ENCODE measurements around the gene GRHL1. TPM values are rescaled to one million over a fixed set of nuclear protein-coding genes. Genes with fewer than 3 reads are reported as not detected.

The GRHL1 gene
- polyA plus RNA-seq, 1 of the 3 experiments (the other 2 are of a cell fraction): 1.0 TPM

DNA sequence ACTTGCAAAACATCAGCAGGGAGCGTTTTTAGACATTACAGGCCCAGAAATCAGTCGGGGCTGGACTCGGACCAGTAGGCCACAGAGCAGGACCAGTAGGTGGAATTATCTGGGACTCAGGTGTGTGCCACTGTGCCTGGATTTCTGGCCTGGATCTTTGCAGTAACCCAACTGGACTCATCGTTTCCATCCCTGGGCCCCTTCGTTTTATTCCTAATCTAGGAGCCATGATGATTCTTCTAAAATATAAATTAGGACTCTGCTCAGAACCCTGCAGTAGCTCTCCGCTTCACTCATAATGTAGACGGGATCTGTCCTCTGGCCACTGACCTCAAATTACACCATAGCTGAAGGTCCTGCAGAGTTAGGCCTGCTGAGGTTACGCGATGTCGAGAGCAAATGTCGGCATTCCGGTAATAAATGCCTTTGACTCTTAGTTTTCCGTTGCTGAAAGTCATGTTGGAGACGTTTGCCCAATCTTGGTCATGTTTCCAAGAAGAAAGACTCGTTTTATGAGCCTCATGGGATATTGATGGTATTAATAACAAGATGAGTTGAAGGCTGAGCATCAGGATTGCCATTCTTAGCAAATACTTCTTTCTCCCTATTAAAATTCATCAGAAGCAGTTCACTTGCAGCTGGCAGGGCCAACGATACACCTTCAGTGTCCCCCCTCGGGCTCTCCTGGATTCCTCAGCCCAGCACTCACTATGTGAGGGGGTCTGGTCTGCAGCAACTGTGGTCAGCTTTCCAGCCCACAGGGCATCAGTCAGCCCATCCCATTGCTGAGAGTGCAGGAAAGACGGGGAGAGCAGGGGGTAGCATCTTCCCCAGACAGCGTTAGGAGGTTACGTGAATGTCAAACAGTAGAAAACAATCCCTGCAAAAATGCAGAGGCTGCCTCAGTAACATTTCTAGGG is 52.0 kb downstream of the GRHL1 start:
- peaks cover 0 to 53% of the 10 kb centered on the region in 2 experiments; a peak in 2 of 4 replicates for H3K4me1 ChIP-seq (ENCODE audit: control insufficient read depth in 1 of 2, insufficient read depth in 2 of 2, low read depth in 1 of 2, low read length in 1 of 2)
- no peaks in the 10 kb centered on the region for H3K27me3 ChIP-seq (ENCODE audit: insufficient read depth)
- no peak overlapping the region for H3K9ac ChIP-seq
- H3K4me2 ChIP-seq: no peak overlapping the region
- H3K36me3 ChIP-seq (replicated peaks in 1 of 2; ENCODE audit: control insufficient read depth in 1 of 2, insufficient read depth in 2 of 2, low read length in 1 of 2): peaks cover 0 to 7% of the 10 kb centered on the region in 2 experiments
- no peaks in the 10 kb centered on the region for H4K20me1 ChIP-seq (ENCODE audit: insufficient read depth)
- TF ChIP-seq ELF1 (IDR thresholded peaks at IDR 0.05): no peak
- no peak for TF ChIP-seq SMC3 (IDR thresholded peaks at IDR 0.05; ENCODE audit: low read depth, low read length)
- TF ChIP-seq RAD21 (IDR thresholded peaks at IDR 0.05; ENCODE audit: low read length): no peak
- no peak overlapping the region for H3K4me3 ChIP-seq (ENCODE audit: low read depth in 2 of 2, low read length in 1 of 2)
- H3K27ac ChIP-seq (ENCODE audit: low read depth in 2 of 2, low read length in 1 of 2): peak overlapping the region in 1 of 2 experiments; percentile 84; a peak in 2 of 4 replicates
- H3K79me2 ChIP-seq (ENCODE audit: insufficient read depth): no peaks in the 10 kb centered on the region
- no peak for DNase-seq
- POLR2A ChIA-PET: no interaction called here
- H3K9me3 ChIP-seq: no peaks in the 10 kb centered on the region
- 85% methylated on average over 20 of the region's 20 CpGs for WGBS (ENCODE audit: low lambda C conversion rate)
- H3K9me2 ChIP-seq: no peaks in the 10 kb centered on the region
- peaks cover 5% of the 10 kb centered on the region for H3F3A ChIP-seq (replicated peaks; ENCODE audit: insufficient read depth)
- CTCF ChIA-PET: interaction anchor here (1.4 to 2.8 kb wide), 5 partner anchors 14 to 190 kb away, joined by 3 to 21 read pairs (median 4); no protein-coding TSS in a partner anchor
- H2AFZ ChIP-seq (ENCODE audit: low read depth): no peak overlapping the region

DNA sequence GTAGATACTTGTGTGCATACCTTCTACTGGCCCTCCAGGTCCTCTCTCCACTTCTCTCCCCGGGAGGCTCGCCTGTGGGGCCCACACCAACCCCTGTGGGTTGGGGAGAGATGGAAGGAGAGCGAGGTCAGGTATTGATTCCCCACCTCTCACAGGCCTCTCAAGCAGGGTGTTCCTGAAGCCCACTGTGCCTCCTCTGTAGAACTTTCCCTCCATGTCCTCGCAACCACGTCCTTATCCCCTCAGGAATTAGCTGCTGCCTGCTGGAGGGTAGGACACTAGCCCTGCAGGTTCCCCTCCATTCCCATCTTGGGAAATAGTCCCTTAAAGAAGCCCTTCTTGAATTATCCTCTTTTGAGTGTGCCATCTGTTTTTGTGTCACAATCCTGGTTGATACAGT is 52.9 kb downstream of the GRHL1 start:
- no peak for DNase-seq
- TF ChIP-seq YY1 (IDR thresholded peaks at IDR 0.05; ENCODE audit: low read depth) (no peak), RXRA (IDR thresholded peaks at IDR 0.05; ENCODE audit: borderline replicate concordance, low read depth) (no peak), NFIC (IDR thresholded peaks at IDR 0.05; ENCODE audit: borderline replicate concordance) (no peak)
- Histone ChIP-seq H3K79me2 (ENCODE audit: insufficient read depth) (no peaks in the 10 kb centered on the region), H3F3A (replicated peaks; ENCODE audit: insufficient read depth) (peaks cover 5% of the 10 kb centered on the region), H3K27me3 (ENCODE audit: insufficient read depth) (no peaks in the 10 kb centered on the region), H3K36me3 (replicated peaks in 1 of 2; ENCODE audit: control insufficient read depth in 1 of 2, insufficient read depth in 2 of 2, low read length in 1 of 2) (peaks cover 0 to 1% of the 10 kb centered on the region in 2 experiments), H3K27ac (ENCODE audit: low read depth in 2 of 2, low read length in 1 of 2) (no peak overlapping the region; a peak in 1 of 4 replicates), H3K9me3 (no peaks in the 10 kb centered on the region), H3K9me2 (no peaks in the 10 kb centered on the region), H3K4me2 (no peak overlapping the region), H4K20me1 (ENCODE audit: insufficient read depth) (no peaks in the 10 kb centered on the region), H3K4me1 (ENCODE audit: control insufficient read depth in 1 of 2, insufficient read depth in 2 of 2, low read depth in 1 of 2, low read length in 1 of 2) (peaks cover 0 to 63% of the 10 kb centered on the region in 2 experiments; a peak in 2 of 4 replicates), H3K9ac (no peak overlapping the region), H2AFZ (ENCODE audit: low read depth) (no peak overlapping the region), H3K4me3 (ENCODE audit: low read depth in 2 of 2, low read length in 1 of 2) (no peak overlapping the region)
- ChIA-PET CTCF (interaction anchor here (0.9 kb wide), 1 partner anchor 191 kb away, joined by 5 read pairs; no protein-coding TSS in a partner anchor), POLR2A (no interaction called here)
- 95% methylated on average over 5 of the region's 5 CpGs for WGBS (ENCODE audit: low lambda C conversion rate)

DNA sequence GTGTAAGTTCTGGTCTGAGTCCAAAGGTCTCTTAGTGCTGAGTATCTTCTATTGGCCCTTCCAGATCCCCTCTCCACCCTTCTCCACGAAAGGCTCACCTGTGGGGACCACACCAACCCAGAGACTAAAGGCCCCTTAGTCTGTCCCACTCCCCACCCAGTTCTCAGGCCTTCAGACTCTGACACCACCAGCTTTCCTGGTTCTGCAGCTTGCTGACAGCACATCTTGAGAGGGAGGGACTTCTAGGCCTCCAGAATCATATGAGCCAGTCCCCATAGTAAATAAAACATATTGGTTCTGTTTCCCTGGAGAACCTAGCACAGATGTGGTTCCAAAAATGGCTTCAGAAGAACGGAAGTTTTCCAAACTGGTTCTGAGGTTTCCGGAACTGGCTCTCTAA is 53.3 kb downstream of the GRHL1 start:
- Histone ChIP-seq H3K27ac (ENCODE audit: low read depth in 2 of 2, low read length in 1 of 2) (no peak overlapping the region; a peak in 1 of 4 replicates), H3F3A (replicated peaks; ENCODE audit: insufficient read depth) (peaks cover 5% of the 10 kb centered on the region), H3K9me2 (no peaks in the 10 kb centered on the region), H3K79me2 (ENCODE audit: insufficient read depth) (no peaks in the 10 kb centered on the region), H3K27me3 (ENCODE audit: insufficient read depth) (no peaks in the 10 kb centered on the region), H4K20me1 (ENCODE audit: insufficient read depth) (no peaks in the 10 kb centered on the region), H3K9me3 (no peaks in the 10 kb centered on the region), H2AFZ (ENCODE audit: low read depth) (no peak overlapping the region), H3K4me3 (ENCODE audit: low read depth in 2 of 2, low read length in 1 of 2) (no peak overlapping the region), H3K4me1 (ENCODE audit: control insufficient read depth in 1 of 2, insufficient read depth in 2 of 2, low read depth in 1 of 2, low read length in 1 of 2) (peaks cover 1 to 67% of the 10 kb centered on the region in 2 experiments; a peak in 3 of 4 replicates), H3K36me3 (replicated peaks in 1 of 2; ENCODE audit: control insufficient read depth in 1 of 2, insufficient read depth in 2 of 2, low read length in 1 of 2) (no peaks in the 10 kb centered on the region), H3K4me2 (no peak overlapping the region), H3K9ac (no peak overlapping the region)
- CTCF ChIA-PET: interaction anchor here (0.9 to 5.9 kb wide), 4 partner anchors 20 to 191 kb away, joined by 4 to 58 read pairs (median 11); no protein-coding TSS in a partner anchor
- 64% methylated on average over 3 of the region's 3 CpGs for WGBS (ENCODE audit: low lambda C conversion rate)
- POLR2A ChIA-PET: no interaction called here
- DNase-seq: no peak
- TF ChIP-seq, protein P1, sequence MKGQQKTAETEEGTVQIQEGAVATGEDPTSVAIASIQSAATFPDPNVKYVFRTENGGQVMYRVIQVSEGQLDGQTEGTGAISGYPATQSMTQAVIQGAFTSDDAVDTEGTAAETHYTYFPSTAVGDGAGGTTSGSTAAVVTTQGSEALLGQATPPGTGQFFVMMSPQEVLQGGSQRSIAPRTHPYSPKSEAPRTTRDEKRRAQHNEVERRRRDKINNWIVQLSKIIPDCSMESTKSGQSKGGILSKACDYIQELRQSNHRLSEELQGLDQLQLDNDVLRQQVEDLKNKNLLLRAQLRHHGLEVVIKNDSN (IDR thresholded peaks at IDR 0.05; ENCODE audit: borderline replicate concordance, low read depth): no peak
- TF ChIP-seq GABPA (IDR thresholded peaks at IDR 0.05; ENCODE audit: low read depth): no peak
- TF ChIP-seq TAF1 (IDR thresholded peaks at IDR 0.05; ENCODE audit: borderline replicate concordance, low read depth, low read length): no peak
- no peak for TF ChIP-seq EZH2phosphoT487 (IDR thresholded peaks at IDR 0.05; ENCODE audit: borderline replicate concordance, low read depth)
- no peak for TF ChIP-seq POLR2AphosphoS5 (IDR thresholded peaks at IDR 0.05; ENCODE audit: low read depth, low read length)
- TF ChIP-seq NFIC (IDR thresholded peaks at IDR 0.05; ENCODE audit: borderline replicate concordance): no peak

Measured in SK-N-SH (cell line).